GM19438 (cell line): ENCODE data around the gene FGF14.

Experiments used
- ATAC-seq: cut with Tn5 transposase; IDR thresholded peaks from one replicate; pipeline ENCODE4 v1.9.1; 2021; ENCODE audit warnings: low read depth; ENCODE audit not compliant: unreplicated experiment

FGF14 gene

DNA sequence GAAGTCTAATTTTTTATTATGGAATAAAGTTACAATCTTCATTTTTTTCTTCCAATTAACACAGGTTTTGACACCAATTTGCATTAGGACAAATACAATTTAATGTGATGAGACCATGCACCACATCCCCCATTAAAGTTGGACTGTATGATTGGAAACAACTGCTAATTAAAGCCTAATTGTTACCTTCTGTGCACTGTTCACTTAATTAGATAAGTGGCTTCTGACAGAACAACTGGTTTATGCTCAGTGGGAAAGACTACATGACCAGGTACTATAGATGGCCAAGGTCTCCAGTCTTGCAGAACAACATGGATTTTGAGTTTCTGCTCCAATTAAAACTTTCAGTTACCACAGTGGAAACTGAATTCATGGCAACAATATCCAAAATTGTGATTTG, 198.1 kb downstream of the FGF14 start:
- ATAC-seq, result no peak

DNA sequence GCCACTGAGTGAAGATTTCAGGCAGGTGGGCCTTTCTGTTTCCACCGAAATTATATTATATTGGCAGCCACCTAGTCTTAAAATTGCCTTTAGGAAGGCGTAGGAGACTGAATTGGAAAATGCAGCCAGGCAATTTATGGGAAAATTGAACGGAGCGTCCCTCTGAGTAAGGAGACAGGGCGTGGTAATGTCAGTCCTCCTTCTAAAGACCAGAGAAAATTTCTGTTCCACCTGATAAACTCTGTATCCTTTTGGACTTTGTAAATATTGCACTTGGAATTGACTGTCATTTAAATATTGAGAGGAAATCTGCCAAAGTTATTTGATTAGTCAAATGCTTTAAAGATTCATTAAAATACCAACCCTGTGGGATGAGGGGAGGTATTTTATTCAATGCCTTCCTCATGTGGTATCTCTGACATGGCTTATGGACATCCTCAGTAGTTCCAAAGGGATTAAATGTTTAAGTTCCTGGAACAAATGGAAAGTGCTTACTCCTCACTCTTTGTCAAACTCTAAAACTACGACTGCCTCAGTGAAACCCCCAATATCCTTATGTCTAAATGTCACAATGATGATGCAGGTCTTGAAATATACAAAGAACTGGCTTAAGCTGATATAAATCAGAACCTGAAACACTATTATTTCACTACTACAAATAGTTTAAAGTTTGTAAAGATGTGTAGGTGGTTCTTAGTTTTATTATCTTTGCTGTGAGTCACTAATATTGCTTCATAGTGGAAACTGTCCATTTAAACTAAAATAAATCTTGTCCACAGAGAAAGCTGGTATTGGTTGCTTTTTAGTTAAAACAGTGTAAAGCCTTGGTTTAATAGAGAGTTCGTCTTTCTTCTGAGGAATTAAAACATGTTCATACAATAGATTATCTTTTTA, 203.2 kb downstream of the FGF14 start:
- no peak for ATAC-seq

DNA sequence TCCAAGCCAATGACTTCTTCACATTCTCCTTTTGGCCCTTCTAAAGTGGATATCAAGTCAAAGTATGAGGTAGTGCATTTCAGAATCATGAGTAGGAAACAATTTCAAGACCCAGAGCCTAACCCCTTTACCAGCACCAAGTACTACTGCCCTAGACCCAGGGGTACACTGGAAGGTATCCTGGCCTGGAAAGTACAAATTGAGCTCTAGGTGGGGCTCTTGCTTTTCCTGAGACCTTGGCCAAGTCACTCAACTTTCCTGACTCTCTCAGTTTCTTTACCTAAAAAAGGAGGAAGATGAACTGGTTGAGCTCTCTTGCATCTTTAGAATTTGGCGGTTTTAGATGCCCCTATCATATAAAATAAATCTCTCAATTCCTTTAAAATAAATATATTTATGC, 204.7 kb downstream of the FGF14 start:
- no peak for ATAC-seq

DNA sequence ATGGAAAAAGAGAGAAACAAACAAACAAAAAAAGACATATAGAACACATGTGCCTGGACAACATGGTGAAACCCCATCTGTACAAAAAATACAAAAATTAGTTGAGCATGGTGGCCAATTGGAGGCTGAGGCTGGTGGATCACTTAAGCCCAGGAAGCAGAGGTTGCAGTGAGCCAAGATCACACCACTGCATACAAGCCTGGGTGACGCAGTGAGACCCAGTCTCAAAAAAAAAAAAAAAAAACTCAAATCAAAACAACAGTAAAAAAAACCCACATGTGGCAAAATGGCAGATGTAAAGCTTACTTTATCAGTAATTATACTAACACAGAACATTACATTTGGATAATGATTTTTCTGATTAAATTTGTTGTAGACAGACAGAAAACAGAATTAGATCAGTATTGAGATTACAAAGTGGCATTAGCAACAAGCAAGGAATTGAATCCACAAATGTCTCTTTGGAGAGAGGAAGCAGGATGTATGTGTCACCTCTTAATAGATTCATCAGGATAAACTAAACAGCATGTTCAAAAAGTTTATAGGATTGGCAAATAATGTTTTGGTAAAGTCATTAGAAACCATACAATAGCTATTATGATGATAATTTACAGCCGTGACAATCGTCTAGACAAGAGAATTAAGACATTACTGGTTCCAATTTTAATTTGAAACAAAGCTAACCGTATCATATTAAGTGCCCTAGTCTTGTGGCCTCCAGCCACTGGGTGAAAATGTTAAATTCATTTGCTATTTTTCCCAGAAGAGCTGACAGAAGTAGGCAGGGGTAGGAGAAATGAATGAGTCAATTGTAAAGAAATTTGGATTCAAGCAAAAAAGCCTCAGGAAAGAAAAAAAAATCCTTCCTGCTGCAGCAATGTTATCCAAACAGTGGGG, 206.0 kb downstream of the FGF14 start:
- ATAC-seq, result no peak

DNA sequence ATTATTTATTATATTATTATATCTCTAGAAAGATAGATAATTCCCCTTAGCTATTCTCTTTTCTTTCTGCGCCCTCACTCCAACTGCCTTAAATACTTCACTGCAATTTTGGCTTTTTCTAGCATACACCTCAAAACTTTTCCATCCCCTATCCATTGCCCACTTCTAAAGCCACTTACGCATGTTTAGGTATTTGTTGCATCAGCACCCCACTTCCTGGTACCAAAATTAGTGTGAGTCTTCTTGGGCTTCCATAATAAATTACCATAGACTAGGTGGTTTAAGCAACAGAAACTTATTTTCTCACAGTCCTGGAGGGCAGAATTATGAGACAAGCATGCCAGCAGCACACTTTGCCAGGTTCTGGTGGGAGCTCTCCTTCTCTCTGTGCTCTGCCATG, 209.0 kb downstream of the FGF14 start:
- no peak for ATAC-seq

DNA sequence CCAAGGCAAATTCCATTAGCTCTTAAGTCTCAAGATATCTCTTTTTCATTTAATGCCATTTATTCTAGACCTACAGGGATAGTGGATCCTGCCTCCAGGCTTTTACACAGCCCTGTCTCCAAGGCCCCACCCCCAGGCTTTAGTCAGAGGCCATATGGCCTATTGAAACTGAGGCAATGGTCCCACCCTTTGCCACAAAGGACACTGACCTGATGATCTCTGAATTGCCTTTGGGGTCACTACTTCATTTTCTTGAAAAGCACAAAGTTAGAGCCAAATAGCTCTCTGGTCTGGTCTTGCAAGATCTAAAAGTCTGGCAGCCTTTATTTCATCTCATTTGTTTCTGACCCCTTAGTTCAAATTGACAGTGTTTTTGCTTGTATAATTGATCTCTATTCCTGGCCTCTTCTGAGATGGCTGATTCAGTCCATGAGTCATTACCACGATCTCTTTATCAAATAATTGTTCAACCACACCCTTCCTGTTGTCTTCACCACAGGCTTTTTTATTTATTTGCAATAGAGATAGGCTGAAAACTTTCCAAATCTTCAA, 209.8 kb downstream of the FGF14 start:
- ATAC-seq, result no peak

DNA sequence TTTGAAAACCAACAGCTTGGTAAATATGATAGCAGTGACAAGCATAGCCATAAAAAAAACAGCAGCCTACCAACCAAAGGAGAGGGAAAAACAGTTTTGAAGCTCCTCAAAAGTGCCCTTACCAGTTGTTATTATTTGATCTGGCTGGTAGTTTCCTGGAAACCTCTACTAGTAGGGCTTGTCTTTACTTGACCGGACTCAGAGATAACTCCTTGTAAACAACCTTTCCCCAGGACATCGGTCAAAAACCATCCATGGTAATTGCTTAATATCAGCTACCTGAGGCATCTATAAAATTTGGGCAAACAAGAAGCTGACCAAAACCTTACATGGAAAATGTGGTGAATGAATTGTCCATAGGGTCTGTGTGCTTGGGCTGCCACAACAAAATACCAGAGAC, 210.9 kb downstream of the FGF14 start:
- no peak for ATAC-seq

DNA sequence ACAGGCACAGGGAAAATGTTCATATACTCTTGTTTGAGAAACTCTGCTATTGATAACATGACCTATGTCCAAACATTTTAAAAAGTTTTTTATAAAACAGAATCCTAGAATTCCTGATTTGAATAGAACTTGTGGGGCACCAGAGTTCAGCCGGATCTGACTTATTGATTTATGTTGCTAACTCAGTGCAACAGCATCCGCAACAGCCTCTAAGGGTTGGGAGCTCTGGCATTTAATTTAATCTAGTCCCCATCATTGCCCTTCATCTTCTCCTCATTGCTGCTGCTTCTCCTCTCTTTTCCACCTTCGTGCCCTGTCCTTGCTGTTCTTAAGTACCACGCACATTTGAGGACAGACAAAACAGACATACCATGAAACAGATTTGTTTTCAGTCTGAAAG, 214.5 kb downstream of the FGF14 start:
- no peak for ATAC-seq

DNA sequence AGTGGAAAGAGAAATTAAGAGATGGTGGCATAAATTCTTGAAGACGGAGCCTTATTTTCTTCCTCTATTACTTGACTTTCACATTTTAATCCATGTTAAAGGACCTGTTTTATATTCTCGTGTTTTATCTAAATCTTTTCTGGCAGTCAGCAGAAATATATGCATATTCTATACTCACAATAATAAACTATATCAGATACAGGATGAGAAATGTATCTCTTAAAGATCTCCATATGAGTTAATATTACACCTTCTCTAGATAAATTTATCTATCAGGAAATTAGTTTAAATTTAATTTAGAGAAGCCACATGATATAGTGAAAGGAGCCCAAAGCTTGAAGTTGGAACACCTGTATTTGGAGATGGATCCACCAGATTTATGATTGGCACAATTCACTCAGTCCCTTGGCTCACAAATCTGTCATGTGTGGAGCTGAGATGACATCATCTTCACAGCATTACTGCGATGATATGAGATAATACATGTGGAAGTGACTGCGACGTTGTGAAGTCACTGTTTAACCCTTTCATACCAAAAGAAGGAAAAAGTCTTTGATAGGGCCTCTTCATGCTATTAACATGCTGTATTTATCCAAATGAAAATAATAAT, 216.4 kb downstream of the FGF14 start:
- ATAC-seq, result no peak

DNA sequence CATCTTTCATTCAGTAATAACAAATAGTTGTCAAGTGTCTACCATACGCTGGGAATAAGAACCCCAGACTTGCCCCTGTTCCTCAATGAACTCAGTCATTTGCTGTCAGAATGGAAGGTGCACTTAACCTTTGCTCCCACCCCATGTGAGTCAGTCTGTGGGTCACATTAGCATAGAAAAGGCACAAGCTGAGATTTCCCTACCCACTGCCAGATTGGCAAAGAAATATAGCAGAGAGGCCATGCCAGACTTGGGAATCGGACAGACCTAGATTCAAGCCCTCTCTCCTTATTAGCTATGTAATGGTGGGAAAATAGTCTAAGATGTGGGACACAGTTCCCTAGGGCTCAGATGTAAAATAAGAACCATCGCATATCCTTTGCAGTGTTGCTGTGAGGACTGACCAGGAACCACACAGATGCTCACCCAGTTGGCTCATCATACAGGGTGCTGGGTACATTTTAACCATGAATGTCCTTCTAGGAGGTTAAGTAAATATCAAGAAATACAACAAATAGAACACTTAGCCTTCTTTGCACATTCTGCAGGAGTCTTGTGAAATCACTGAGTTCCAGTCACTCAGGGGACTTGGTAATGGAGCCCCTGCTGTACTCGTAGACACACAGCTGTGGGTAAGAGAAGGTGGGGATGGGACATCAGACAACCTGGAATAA, 218.2 kb downstream of the FGF14 start:
- no peak for ATAC-seq

DNA sequence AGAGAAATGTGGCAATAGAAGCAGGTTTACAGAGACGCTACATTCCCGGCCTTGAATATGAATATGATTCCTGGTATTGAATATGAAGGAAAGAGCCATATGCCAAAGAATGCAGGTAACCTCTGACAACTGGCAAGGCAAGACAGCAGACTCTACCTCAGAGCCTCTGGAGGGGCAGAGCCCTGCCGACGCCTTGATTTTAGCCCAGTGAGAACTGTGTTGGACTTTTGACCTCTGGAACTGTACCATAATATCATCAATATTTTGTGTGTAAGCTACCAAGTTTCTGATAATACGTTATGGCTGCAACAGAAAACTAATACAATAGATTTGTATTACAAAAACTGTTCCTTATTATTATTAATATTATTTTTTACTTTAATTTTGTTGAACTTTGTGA, 219.7 kb downstream of the FGF14 start:
- ATAC-seq, result no peak

DNA sequence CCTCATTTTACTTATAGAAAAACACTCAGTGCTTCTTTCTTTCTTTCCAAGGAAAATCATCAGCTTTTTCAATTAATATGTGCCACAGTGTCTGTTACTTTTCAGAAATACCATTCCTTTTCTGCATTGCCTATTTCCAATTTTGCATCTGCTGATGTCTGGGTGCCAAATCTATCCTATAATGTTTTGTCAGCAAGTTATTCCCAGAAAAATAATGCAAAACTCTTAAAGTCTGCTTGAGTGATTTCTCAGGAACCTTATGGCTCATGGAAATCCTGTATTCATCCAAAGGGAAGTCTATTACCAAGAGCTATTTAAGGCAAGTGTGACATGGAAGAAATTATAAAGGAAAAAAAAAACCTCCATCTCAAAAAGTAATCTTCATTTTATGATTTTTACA, 224.4 kb downstream of the FGF14 start:
- no peak for ATAC-seq

DNA sequence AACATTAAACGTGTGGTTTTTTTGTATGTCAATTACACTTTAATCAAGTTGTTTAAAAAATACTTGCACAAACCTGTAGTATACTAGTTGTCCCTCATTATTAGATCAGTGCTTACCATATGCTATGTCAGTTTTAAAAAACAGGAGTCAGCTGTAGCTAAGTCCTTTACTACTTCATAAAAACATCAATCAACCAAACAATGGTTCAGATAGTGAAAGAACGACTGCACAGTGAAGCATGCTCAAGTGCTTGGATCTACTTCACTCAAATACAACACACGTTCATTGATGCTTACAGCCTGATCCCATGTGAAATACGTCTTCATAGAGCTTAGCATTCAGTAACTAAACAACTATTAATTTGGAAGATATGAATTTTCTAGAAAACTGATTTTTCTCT, 225.0 kb downstream of the FGF14 start:
- ATAC-seq, result no peak

DNA sequence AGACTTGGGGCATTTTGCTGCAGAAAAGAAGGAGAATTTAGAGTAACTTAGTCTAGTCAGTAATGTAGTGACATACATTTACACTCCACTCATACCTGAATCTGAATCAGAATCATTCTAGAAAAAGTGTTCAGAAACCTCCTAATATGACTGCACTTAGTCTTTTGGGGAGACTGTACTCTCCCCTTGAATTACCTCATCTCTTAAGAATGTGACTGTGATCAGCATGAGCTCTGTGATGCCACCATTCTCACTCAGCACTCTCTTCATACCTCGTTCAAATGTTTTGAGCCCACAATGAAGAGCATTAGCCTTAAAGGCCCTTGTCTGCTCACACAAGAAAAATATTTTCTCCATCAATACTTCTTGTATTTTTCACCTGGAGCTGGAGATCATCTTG, 229.4 kb downstream of the FGF14 start:
- no peak for ATAC-seq

DNA sequence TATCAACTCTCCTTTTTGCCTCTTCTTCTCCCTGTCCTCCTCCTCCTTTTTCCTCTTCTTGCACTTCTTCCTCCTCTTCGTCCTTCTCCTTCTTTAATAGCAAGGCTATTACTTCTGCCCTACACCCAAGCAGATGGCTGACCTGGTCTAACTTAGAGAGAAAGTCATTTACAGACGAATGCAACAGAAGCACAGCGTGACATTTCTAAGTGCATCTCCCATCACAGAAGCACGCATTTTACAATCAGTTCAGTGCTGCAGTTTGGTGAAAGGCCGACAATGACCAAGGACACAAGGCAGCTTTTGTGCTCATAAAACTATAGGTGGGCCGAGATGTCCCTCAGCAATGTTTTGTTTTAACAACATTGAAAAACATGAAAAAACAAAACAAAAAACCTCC, 231.5 kb downstream of the FGF14 start:
- ATAC-seq, result no peak

DNA sequence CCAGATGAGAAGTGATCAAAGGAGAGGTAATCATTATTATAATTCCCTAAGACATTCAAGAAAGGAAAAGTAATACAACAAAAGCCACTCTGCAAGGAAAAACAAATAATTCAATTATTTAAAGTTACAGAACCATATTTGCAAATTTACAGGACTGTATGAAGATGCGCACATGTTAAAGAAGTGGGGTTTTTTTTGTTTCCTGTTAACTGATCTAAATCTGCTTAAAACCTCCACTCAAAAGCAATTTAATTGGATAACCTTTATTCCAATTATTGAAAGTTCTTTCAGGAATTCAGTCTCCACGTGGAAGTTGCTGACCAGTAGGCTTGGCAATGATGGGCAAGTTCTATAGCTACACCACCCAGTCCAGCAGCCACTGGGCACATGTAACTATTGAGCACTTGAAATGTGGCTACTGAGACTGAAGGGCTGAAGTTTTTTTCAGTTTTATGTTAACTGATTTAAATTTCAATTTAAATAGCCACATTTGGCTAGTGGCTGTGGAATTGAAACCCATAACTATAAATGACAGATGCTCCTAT, 232.3 kb downstream of the FGF14 start:
- ATAC-seq, result no peak

DNA sequence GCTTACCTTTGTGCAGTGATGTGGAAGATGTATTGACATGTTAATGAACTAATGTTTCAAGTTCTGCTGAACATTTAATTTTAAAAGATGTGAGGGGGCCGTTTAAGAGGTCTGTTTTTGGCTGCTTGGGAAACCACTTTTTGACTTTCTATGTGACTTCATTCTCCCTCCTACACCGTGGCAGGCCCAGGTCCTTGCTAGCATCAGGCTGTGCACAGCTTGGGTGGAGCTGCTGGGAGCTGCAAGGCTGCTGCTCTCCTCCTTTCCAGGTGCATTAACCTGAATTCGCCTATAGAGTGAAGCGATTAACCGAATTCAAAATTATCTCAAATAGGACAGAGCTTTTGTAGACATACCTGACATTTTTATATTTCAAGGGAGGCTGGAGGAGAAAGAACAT, 249.1 kb downstream of the FGF14 start:
- ATAC-seq, result no peak

DNA sequence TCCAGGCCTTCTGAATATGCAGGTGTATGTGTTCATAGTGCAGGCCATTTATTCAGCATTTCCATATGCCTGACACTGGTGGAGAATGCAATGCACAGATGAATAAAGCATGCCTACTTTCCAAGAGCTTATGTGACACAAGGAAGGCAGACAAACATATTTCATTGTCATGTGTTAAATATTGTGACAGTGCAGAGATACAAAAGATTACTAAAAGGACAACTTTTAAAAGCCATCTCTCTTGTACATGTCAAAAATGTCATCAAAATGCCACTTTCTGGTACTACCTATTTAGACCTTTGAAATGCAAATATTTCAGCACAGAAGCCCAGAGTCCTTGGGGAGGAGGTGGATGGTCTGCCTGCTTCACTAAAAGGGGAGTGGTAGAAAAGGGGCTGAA, 254.5 kb downstream of the FGF14 start:
- no peak for ATAC-seq

DNA sequence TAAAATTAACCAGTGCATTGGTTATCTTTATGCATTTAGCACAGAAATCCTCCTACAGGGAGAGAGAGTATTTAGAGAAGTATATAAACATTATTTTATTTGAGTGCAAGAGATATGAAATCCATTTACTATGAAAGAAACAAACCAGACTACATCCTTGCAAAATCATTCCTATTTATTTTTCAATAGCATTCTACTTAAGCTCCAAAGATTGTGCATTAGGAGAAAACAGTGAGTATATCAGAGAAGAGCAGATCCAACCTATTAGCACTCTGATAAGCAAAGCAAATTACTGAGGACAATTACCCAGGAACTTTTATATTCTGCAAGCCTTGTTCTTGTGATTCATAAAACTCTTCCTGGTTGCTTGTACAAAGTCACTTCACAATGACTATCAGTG, 256.1 kb downstream of the FGF14 start:
- ATAC-seq, result no peak

DNA sequence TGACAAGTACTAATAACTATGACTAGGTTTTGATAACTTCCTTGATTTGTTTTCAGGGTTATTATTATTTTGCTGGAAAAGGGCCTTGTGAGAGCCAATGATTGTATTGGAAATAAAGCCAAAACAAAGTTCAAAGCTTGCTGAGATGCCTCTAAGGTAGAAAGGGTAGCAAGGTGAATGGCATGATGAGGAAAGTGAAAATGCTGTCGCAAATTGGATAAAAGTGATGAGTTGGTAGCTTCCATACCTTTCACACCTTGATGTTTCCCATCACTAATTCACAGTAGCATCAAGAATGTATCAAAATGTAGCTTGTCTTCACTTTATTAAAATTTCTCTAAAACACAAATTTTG, 259.4 kb downstream of the FGF14 start:
- no peak for ATAC-seq
